BE2C (cell line): ENCODE results near the gene LGALS7.

ENCODE experiments used
- DNase-seq: peaks from one replicate; pipeline ENCODE4 v3.0.0-alpha.2; 2020
- H3K27me3 ChIP-seq: fragments of 250-450 bp; sonication (Bioruptor Pico); 2 replicates; pipeline ENCODE4 v1.5.1; 2020; ENCODE audit warnings: mild to moderate bottlenecking
- H3K36me3 ChIP-seq: fragments of 250-450 bp; sonication (Bioruptor Pico); 2 replicates; pipeline ENCODE4 v1.5.1; 2020; ENCODE audit warnings: mild to moderate bottlenecking
- H3K4me1 ChIP-seq: fragments of 250-450 bp; sonication (Bioruptor Pico); 2 replicates; pipeline ENCODE4 v1.5.1; 2020
- H3K4me3 ChIP-seq: 2 replicates; pipeline ENCODE4 v1.5.1; 2011; ENCODE audit warnings: low read depth, low read length
- H3K9me3 ChIP-seq: fragments of 250-450 bp; sonication (Bioruptor Pico); 2 replicates; pipeline ENCODE4 v1.5.1; 2020
- CTCF ChIP-seq: IDR thresholded peaks from 2 replicates; pipeline ENCODE4 v1.5.1; 2012; ENCODE audit warnings: mild to moderate bottlenecking, low read depth, low read length

LGALS7 gene

GRCh38 chr19:38721979-38722773 is 51.1 kb downstream of the LGALS7 start:
- no peaks in the 10 kb centered on the region for H3K27me3 ChIP-seq
- H3K9me3 ChIP-seq = no peaks in the 10 kb centered on the region
- H3K4me3 ChIP-seq = no peak overlapping the region
- H3K4me1 ChIP-seq = no peaks in the 10 kb centered on the region
- no peak for TF ChIP-seq CTCF
- DNase-seq = no peak
- peaks cover 83% of the 10 kb centered on the region for H3K36me3 ChIP-seq

GRCh38 chr19:38721496-38721895 is 51.8 kb downstream of the LGALS7 start:
- H3K9me3 ChIP-seq = no peaks in the 10 kb centered on the region
- peaks cover 80% of the 10 kb centered on the region for H3K36me3 ChIP-seq
- H3K27me3 ChIP-seq = no peaks in the 10 kb centered on the region
- H3K4me3 ChIP-seq = no peak overlapping the region
- DNase-seq = no peak
- no peak for TF ChIP-seq CTCF
- no peaks in the 10 kb centered on the region for H3K4me1 ChIP-seq
